ENCODE measurements around the gene ABHD4. TPM values are rescaled to one million over a fixed set of nuclear protein-coding genes. Genes with fewer than 3 reads are reported as not detected.
"Not testable (repeated sequence)": the region's sequence is repeated elsewhere in the genome, so short reads cannot be mapped to it uniquely, and the experiment has no call there.

The ABHD4 gene
- total RNA-seq, 2 experiments from 2014 or later = 11.8 to 13.8 TPM

DNA sequence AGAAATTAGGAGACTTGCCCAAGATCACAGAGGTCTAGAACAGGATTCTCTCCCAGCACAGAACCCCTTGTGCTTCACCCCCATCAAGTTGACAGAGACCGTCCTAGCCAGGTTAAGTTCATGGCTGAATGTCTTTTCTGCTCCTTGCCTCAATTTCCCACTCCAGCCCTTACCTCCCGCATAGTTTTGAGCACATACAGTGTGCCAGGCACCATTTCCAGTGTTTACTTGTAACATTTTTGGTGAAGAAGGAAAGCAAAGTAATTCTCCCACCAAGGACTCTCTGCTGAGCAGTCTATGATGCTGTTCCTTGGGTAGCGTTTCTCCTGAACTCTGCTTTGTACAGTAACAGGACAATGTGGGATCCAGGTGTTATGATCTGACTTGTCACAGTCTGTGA, 1.2 kb downstream of the ABHD4 start:
- peaks cover 29% of the 10 kb centered on the region for H3K4me1 Mint-ChIP-seq
- CTCF ChIA-PET = interaction anchor here (0.7 to 3.8 kb wide), 12 partner anchors 8 to 255 kb away, joined by 3 to 31 read pairs (median 4); partner anchors contain the start of gene DAD1
- DNase-seq = no peak
- peaks cover 3% of the 10 kb centered on the region for H3K27me3 Mint-ChIP-seq
- no peaks in the 10 kb centered on the region for H3K9me3 Mint-ChIP-seq (ENCODE audit: low read depth)
- no peak for ATAC-seq
- H3K36me3 Mint-ChIP-seq = peaks cover 16% of the 10 kb centered on the region
- peak overlapping the region; percentile 85 for H3K27ac Mint-ChIP-seq
- H3K4me3 Mint-ChIP-seq = peak overlapping the region; percentile 92

DNA sequence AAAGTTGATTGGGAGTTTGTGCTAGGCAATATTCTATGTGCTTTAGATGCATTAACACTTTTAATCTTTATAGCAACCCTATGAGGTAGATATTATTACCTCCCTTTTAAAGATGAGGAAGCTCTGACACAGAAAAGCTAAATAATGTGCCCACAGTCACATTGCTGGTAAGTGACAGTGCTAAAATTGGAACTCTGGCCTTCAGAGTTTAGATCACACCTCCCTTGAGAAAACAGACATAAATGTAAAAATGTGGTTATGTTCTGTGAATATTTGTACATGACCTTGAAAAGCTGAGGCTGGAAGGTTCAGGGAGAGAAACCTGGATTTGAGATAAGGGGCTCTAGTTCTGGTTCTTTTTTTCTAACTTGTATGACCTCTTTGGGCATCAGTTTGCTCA, 1.9 kb downstream of the ABHD4 start:
- peaks cover 1% of the 10 kb centered on the region for H3K27me3 Mint-ChIP-seq
- H3K4me1 Mint-ChIP-seq = peaks cover 29% of the 10 kb centered on the region
- H3K27ac Mint-ChIP-seq = peak overlapping the region; percentile 8
- H3K4me3 Mint-ChIP-seq = no peak overlapping the region
- H3K9me3 Mint-ChIP-seq (ENCODE audit: low read depth) = no peaks in the 10 kb centered on the region
- CTCF ChIA-PET = interaction anchor here (3.5 to 3.7 kb wide), 2 partner anchors 10 to 254 kb away, joined by 15 to 29 read pairs; partner anchors contain the start of gene DAD1
- ATAC-seq = no peak
- H3K36me3 Mint-ChIP-seq = peaks cover 16% of the 10 kb centered on the region
- no peak for DNase-seq

DNA sequence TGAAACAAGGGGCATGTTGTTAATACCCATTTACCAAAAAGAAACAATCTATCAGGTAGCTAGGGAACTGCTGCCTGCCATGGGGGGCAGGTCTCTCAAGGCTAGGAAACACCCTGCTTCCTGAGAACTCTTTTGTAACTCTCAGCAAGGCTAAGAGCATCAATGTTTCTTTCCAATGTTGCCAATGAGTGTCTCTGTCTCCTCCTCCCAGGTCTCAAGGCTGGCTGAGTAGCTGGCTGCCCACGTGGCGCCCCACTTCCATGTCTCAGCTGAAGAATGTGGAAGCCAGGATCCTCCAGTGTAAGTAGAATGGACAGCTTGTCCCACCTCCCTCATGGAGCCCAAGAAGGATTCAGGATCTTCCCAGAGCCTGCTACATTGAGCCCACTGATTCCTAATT, 3.4 kb downstream of the ABHD4 start:
- Mint-ChIP-seq H3K4me1 (peaks cover 29% of the 10 kb centered on the region), H3K36me3 (peaks cover 21% of the 10 kb centered on the region), H3K27me3 (no peaks in the 10 kb centered on the region), H3K27ac (no peak overlapping the region), H3K9me3 (ENCODE audit: low read depth) (no peaks in the 10 kb centered on the region), H3K4me3 (no peak overlapping the region)
- ATAC-seq (no peak), DNase-seq (no peak)
- CTCF ChIA-PET = interaction anchor here (0.8 kb wide), 2 partner anchors 12 to 31 kb away, joined by 3 read pairs; partner anchors contain the start of gene DAD1

DNA sequence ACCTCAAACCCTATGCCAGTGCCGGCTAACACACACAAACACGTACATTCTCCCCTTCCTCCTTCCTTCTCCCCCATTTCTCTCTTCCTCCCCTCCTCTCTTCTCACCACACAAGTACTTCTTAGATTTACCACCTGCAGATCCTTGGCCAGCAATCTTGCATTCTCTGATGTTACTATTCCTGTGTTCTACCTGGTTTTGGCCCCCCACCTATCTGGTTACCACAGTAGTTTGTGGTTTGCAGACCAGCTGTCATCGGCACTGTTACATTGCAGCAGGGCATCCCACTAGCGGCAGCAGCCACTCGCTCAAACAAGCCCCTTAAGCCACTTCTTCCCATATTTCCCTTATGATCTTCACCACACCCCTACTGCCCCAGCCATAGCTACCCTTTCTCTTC, 3.9 kb downstream of the ABHD4 start:
- peaks cover 23% of the 10 kb centered on the region for H3K36me3 Mint-ChIP-seq
- H3K4me3 Mint-ChIP-seq = no peak overlapping the region
- no peak overlapping the region for H3K27ac Mint-ChIP-seq
- H3K4me1 Mint-ChIP-seq = peaks cover 29% of the 10 kb centered on the region
- H3K9me3 Mint-ChIP-seq (ENCODE audit: low read depth) = no peaks in the 10 kb centered on the region
- CTCF ChIA-PET = interaction anchor here (0.8 kb wide), 1 partner anchor 32 kb away, joined by 3 read pairs; no protein-coding TSS in a partner anchor
- no peak for ATAC-seq
- DNase-seq = no peak
- no peaks in the 10 kb centered on the region for H3K27me3 Mint-ChIP-seq

DNA sequence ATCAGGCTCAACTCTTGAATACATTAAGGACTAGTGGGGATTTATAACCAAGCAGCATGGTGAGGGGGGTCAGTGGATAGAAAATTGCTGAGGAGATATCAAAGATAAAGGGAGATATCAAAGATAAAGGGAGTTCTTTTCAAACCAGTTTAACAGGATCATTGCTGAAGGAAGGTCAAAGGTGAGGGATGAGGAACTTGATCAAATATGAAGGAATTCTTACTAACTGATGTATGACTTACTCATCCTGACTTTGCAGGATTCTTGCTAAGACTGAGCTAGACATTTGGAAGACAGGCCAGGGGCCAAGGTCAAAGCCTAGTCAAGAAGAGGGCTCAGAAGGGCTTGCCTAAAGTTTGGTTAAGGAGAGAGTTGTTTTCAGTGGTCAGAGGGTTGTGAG, 4.8 kb downstream of the ABHD4 start:
- CTCF ChIA-PET = no interaction called here
- H3K27ac Mint-ChIP-seq = no peak overlapping the region
- H3K9me3 Mint-ChIP-seq (ENCODE audit: low read depth) = no peaks in the 10 kb centered on the region
- H3K27me3 Mint-ChIP-seq = no peaks in the 10 kb centered on the region
- no peak for DNase-seq
- peaks cover 26% of the 10 kb centered on the region for H3K36me3 Mint-ChIP-seq
- H3K4me1 Mint-ChIP-seq = peaks cover 24% of the 10 kb centered on the region
- H3K4me3 Mint-ChIP-seq = no peak overlapping the region
- ATAC-seq = no peak

DNA sequence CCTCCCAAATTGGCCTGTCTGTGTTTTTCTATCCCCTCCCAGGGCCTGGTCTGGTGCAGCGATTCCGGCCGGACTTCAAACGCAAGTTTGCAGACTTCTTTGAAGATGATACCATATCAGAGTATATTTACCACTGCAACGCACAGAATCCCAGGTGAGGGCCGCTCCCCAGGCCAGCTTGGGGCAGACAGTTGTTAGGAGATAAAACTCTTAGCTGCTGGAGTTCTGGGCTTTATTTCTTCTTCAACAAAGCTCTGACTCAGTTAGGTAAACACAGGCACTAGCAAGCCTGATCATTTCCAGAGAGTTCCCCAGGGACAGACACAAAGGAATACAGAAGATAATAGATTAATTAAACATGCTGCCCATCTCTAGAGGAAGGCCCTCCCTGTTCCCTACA, 8.3 kb downstream of the ABHD4 start:
- ATAC-seq (no peak), DNase-seq (no peak)
- Mint-ChIP-seq H3K4me1 (peaks cover 4% of the 10 kb centered on the region), H3K36me3 (peaks cover 42% of the 10 kb centered on the region), H3K4me3 (no peak overlapping the region), H3K27me3 (no peaks in the 10 kb centered on the region), H3K27ac (no peak overlapping the region), H3K9me3 (ENCODE audit: low read depth) (no peaks in the 10 kb centered on the region)
- CTCF ChIA-PET = no interaction called here

DNA sequence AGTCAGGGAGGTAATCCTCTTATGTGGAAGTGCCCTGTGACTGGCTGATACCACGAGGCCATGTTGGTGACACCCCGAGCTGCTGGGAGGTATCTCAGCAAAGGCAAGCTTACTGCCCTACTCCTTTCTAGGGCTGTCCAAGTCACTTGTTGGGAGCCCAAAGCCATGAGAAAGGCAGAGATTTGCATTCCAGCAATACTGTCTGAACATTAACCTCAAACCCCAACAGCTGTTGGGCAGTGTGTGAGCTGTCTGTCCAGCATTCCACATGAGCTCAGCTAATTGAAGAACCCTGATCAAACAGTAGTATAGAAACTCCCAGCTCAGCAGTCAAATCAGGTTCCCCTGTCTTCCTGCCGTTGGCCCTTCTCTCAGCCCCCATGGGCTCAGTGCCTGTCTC, 9.2 kb downstream of the ABHD4 start:
- CTCF ChIA-PET = interaction anchor here (1.2 to 1.7 kb wide), 3 partner anchors 8 to 46 kb away, joined by 4 to 6 read pairs (median 5); no protein-coding TSS in a partner anchor
- no peaks in the 10 kb centered on the region for H3K27me3 Mint-ChIP-seq

DNA sequence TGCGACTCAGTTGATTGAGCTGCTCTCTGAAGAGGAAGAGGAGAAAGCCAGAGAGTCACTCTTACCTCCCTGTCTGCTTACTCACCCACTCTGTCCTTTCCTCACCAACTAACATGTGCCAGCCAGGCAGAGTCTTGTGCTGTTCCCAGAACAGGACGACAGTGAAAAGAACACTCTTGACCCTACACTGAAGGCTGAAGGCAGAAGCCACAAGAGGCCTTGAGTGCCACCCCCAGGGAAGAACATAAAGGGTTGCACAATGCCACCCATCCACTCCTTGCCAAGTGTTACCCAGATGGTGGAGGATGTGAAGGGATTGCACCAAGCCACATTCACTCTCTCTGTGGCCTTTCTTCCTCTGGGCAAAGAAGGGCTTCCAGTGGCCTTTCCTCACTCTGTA, 12.8 kb downstream of the ABHD4 start:
- Mint-ChIP-seq H3K9me3 (ENCODE audit: low read depth) (no peaks in the 10 kb centered on the region), H3K27me3 (no peaks in the 10 kb centered on the region), H3K4me1 (no peaks in the 10 kb centered on the region), H3K4me3 (no peak overlapping the region), H3K27ac (no peak overlapping the region), H3K36me3 (peaks cover 22% of the 10 kb centered on the region)
- ATAC-seq (no peak), DNase-seq (no peak)
- CTCF ChIA-PET = interaction anchor here (1.0 to 1.3 kb wide), 2 partner anchors 42 to 61 kb away, joined by 3 to 4 read pairs; no protein-coding TSS in a partner anchor

More for the DNA sequence above, 9.2 kb downstream of the ABHD4 start:
- no peak for DNase-seq
- no peaks in the 10 kb centered on the region for H3K4me1 Mint-ChIP-seq
- no peak overlapping the region for H3K4me3 Mint-ChIP-seq
- H3K36me3 Mint-ChIP-seq = peaks cover 37% of the 10 kb centered on the region
- H3K9me3 Mint-ChIP-seq (ENCODE audit: low read depth) = no peaks in the 10 kb centered on the region
- ATAC-seq = no peak
- no peak overlapping the region for H3K27ac Mint-ChIP-seq

DNA sequence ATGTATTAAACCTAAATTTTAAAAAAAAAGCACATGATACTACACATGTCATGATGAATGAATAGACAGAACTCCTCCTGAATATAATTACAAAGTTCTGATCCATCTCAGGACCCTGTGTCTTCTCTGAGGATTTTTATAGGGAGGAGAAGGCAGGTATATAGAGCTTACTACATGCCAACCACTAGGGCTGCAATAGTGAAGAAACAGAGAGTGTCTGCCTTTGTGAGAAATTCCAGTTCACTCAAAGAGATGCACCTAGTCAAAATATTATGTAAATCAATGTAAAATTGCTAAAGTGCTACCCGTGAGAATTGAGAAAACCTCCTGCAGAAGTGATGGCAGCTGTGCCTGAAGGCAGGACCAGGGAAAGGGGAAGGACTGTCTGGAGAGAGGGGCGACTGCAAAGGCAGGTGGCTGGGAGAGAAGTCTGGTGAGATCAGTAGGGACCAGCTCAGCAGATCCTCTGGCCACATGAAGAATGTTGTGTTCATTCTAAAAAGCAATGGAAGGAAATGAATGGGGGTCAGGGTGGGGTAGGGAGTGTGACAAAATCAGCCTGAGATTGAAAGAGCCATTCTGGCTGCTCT, 15.1 kb downstream of the ABHD4 start:
- DNase-seq (no peak), ATAC-seq (no peak)
- H3K9me3 Mint-ChIP-seq (ENCODE audit: low read depth) = no peaks in the 10 kb centered on the region
- H3K4me3 Mint-ChIP-seq = no peak overlapping the region
- CTCF ChIA-PET = interaction anchor here (1.0 to 1.6 kb wide), 2 partner anchors 40 to 202 kb away, joined by 3 read pairs; partner anchors contain the start of gene SLC7A7
- H3K27me3 Mint-ChIP-seq = peaks cover 2% of the 10 kb centered on the region
- no peaks in the 10 kb centered on the region for H3K4me1 Mint-ChIP-seq
- H3K36me3 Mint-ChIP-seq = peaks cover 16% of the 10 kb centered on the region
- no peak overlapping the region for H3K27ac Mint-ChIP-seq

DNA sequence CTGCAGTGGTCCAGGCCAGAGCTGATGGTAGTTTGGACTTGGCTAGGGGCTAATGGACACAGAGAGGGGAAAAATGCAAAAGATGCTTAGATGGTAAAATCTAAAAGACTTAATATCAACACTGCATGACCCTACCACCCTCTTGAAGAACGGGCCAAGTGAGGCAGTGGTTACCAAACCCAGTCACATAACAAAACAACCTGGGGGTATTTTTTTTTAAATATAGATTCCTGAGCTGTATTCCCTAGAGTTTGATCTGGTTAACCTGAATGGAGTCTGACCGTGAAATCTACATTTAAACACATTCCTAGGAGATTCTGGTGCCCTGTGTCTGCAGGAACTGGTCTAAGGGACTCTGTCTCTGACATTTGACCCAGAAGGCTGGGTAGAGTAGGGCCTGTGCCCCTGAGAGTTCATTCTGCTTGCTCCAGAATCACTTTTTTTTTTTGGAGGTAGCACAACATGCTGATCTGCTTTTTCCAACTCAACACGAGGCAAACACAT, 15.7 kb downstream of the ABHD4 start:
- CTCF ChIA-PET = interaction anchor here (1.0 kb wide), 1 partner anchor 39 kb away, joined by 3 read pairs; no protein-coding TSS in a partner anchor
- no peak overlapping the region for H3K4me3 Mint-ChIP-seq
- peaks cover 2% of the 10 kb centered on the region for H3K27me3 Mint-ChIP-seq
- peaks cover 16% of the 10 kb centered on the region for H3K36me3 Mint-ChIP-seq
- no peak overlapping the region for H3K27ac Mint-ChIP-seq
- no peak for ATAC-seq
- no peaks in the 10 kb centered on the region for H3K9me3 Mint-ChIP-seq (ENCODE audit: low read depth)
- DNase-seq = no peak
- H3K4me1 Mint-ChIP-seq = no peaks in the 10 kb centered on the region

DNA sequence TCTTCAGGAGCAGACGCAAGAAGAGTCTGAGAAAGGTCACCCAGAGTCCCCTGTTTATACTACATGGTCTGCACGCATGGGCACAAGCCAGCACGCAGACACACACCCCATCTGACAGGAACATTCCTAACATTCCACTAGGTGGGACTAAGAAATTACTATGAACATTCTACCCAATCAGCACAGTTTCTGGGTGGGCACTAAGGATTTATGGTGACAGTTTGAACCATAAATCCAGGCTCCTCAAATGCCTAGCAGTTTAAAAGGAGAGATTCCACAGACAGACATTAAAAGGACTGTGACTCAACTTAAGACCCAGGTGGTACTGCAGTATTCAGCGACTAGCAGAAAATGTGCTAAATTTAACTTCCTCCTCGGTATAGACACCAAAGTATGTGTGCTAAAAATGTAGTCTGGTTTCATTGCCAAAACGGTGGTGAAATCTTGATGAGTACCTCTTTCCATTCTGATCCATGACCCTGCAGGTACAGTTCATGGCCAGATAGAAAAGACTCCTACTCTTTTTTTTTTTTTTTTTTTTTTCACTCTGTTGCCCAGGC, 16.2 kb downstream of the ABHD4 start:
- H3K4me3 Mint-ChIP-seq = no peak overlapping the region
- ATAC-seq = no peak

DNA sequence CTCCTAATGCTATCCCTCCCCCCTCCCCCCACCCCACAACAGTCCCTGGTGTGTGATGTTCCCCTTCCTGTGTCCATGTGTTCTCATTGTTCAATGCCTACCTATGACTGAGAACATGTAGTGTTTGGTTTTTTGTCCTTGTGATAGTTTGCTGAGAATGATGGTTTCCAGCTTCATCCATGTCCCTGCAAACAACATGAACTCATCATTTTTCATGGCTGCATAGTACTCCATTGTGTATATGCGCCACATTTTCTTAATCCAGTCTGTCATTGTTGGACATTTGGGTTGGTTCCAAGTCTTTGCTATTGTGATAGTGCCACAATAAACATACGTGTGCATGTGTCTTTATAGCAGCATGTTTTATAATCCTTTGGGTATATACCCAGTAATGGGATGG, 17.7 kb downstream of the ABHD4 start:
- DNase-seq; H3K27ac Mint-ChIP-seq; ATAC-seq; H3K9me3 Mint-ChIP-seq (ENCODE audit: low read depth); H3K36me3 Mint-ChIP-seq; CTCF ChIA-PET; H3K27me3 Mint-ChIP-seq; H3K4me3 Mint-ChIP-seq; H3K4me1 Mint-ChIP-seq: not testable (repeated sequence)

More for the DNA sequence above, 16.2 kb downstream of the ABHD4 start:
- CTCF ChIA-PET = interaction anchor here (1.0 kb wide), 1 partner anchor 39 kb away, joined by 3 read pairs; no protein-coding TSS in a partner anchor
- Mint-ChIP-seq H3K36me3 (peaks cover 15% of the 10 kb centered on the region), H3K9me3 (ENCODE audit: low read depth) (no peaks in the 10 kb centered on the region), H3K4me1 (no peaks in the 10 kb centered on the region), H3K27ac (no peak overlapping the region), H3K27me3 (peaks cover 2% of the 10 kb centered on the region)
- no peak for DNase-seq

DNA sequence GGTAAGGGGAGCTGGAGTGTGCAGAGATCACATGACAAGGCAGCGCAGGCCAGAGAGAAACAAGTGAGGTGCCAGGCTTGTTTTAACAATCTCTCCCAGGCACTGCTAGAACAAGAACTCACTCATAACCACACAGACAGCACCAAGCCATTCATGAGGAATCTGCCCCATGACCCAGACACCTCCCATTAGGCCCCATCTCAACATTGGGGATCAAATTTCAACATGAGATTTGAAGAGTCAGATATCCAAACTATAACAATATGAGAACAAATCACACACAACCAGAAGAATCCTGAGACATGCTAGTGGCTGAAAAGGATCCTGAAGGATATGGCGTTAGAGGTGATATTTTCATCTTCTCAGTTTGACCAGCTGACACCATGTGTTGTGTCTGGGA, 24.2 kb downstream of the ABHD4 start:
- no peak overlapping the region for H3K27ac Mint-ChIP-seq
- ATAC-seq = no peak
- H3K4me1 Mint-ChIP-seq = no peaks in the 10 kb centered on the region
- H3K36me3 Mint-ChIP-seq = no peaks in the 10 kb centered on the region
- no peak overlapping the region for H3K4me3 Mint-ChIP-seq
- H3K9me3 Mint-ChIP-seq (ENCODE audit: low read depth) = no peaks in the 10 kb centered on the region
- peaks cover 13% of the 10 kb centered on the region for H3K27me3 Mint-ChIP-seq
- DNase-seq = no peak
- CTCF ChIA-PET = no interaction called here

DNA sequence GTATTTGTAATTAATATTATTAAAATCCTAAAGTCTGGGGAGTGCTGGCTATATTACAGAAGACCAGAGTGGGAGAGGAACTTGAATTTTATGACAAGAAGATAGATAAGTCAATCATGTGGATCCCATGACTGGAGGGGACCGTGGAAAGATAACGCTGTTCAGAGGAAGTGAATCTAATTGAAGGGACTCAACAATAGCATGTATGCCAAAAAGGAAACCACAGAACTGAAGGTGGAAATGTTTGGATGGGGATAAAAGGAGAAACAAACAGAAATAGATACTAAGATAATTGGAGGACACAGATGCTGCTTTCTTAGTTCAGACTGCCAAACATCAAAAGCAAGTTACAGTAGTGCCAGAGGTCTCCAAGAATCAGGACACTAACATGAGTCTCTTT, 24.9 kb downstream of the ABHD4 start:
- CTCF ChIA-PET = no interaction called here
- no peak for ATAC-seq
- H3K4me3 Mint-ChIP-seq = no peak overlapping the region
- H3K27ac Mint-ChIP-seq = no peak overlapping the region
- peaks cover 10% of the 10 kb centered on the region for H3K27me3 Mint-ChIP-seq
- no peaks in the 10 kb centered on the region for H3K4me1 Mint-ChIP-seq
- no peak for DNase-seq
- H3K9me3 Mint-ChIP-seq (ENCODE audit: low read depth) = no peaks in the 10 kb centered on the region
- no peaks in the 10 kb centered on the region for H3K36me3 Mint-ChIP-seq

Data from activated CD8-positive, alpha-beta memory T cell treated with anti-CD3 and anti-CD28 coated beads, Interleukin-2, amount 10 ng/mL, durations not matched to agents 7 days and 5 days (primary cell).